Activated CD4-positive, CD25-positive, alpha-beta regulatory T cell treated with anti-CD3 and anti-CD28 coated beads, Interleukin-2, amount 50 U/mL, for 16 hours (primary cell): ENCODE results near the gene PFKFB2.

Experiments
- DNase-seq: peaks from one replicate; pipeline ENCODE4 v3.0.0-alpha.2; 2020; ENCODE audit warnings: low read depth, low spot score

The PFKFB2 gene

DNA sequence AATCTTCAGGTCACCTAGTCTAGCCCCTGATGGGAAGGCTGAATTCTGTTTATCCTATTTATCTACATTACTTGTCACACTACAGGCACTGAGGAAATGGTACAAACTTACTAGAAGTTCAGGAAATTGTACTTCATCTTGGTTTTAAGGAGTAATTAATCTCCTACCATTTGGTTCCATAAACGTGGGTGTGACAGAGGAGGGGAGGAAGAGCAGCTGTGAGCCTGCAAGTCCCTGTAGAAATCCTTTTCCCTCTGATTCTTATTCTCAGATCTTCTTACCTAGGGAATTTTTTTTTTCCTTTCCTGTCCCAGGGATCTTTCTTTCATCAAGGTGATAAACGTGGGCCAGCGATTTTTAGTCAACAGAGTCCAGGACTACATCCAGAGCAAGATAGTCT is 14.1 kb downstream of the PFKFB2 start:
- no peak for DNase-seq

- DNase-seq: no peak
Observed at GRCh38 chr1:207067665-207068064, 14.6 kb downstream of the PFKFB2 start.

DNA sequence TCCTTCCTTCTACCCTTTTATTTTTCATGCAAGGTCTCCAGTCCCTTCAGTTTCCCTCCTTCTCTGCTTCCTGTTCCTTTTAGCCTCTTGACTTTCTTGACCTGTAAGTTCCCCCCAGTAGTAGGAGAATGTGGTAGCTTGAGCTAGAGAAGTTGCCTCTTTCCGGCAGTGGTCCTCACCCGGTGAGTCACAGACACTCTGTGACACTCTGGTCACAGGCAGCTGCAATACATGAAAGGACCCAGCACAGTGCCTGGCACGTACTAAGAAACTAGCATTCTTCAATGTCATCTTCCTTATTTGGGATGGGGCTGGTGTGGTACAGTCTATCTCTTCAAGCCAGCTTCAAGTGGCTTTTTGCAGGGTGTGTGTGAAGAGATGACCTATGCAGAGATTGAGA is 16.0 kb downstream of the PFKFB2 start:
- DNase-seq: no peak

- no peak for DNase-seq
Observed at GRCh38 chr1:207069858-207070506, 16.9 kb downstream of the PFKFB2 start.

DNA sequence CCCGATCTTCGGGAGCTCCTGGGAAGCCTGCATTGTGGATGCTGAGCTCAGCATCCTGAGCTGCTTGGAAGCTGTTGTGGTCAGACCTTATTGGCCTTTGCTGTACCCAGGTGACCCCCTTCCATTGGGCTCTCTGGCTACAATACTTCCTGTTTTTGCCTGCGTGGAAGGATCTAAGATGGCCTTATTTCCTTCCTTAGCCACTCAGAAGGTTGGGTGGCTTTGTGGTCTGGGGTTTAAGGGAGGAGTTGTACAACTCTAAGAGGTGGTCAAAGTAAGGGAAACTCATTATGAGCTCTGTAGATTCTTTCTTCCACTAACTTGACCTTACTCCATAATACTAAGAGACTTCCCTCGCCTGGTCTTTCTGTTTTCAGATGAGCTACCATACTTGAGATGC is 17.7 kb downstream of the PFKFB2 start:
- DNase-seq: no peak

- DNase-seq: no peak
Observed at GRCh38 chr1:207071426-207071825, 18.4 kb downstream of the PFKFB2 start.

DNA sequence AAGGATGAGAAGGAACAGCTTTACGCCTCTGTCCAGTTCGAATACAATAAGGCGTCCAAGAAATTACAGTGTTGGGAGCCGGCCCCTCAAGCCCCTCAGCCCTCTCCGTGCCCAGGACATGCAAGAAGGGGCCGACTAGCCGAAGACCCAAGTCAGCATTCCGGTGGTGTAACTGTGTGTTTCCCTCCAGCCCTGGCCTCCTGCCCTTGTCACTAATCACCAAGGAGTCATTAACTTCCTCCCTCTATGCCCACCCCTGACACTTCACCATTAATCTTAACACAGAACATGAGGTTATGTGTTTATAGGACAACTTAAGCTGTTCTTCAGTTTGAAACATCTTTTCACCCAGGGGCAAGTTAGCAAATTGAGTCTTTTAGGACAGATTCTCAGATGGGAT is 19.2 kb downstream of the PFKFB2 start:
- DNase-seq: no peak

DNA sequence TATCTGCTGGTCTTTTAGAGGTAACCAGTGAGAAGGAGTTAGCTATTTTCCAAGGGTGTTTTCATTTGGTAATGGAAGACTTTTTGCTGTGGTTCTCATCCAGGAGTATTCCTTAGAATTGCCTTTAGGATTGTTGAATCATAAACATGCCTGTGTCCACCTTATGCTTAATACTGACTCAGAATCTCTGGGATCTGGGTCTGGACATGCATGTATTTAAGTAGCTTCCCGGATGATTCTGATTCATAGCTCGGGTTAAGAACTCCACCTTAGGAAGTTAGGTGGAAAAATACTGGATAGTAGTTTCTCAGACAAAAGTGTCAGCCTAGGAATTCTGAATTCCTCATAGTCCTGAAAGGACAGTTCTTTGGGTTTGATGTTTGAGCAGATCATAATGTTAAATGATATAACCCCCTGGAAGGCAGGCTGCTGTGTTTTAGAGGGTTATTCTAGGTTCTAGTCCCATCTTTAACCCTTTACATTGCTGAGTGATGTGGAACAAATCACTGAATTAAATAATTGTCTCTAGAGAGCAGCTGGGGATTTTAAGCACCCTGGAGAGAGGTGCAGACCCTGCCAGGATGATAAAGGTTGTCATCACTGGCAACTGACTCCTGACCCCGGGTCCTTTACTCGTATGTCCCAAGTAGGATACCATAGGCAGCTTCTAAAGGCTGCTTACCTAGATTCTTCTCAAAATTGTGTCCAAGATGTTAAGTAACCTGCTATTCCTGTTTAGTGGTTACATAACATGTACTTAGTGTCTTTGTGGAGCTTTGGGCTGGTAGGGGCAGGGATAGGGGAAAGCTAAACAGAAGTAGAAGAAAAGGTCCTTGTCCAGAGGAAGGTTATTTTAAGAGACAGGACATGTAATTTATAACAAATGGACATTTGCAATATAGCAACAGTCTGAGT is 21.1 kb downstream of the PFKFB2 start:
- no peak for DNase-seq

DNA sequence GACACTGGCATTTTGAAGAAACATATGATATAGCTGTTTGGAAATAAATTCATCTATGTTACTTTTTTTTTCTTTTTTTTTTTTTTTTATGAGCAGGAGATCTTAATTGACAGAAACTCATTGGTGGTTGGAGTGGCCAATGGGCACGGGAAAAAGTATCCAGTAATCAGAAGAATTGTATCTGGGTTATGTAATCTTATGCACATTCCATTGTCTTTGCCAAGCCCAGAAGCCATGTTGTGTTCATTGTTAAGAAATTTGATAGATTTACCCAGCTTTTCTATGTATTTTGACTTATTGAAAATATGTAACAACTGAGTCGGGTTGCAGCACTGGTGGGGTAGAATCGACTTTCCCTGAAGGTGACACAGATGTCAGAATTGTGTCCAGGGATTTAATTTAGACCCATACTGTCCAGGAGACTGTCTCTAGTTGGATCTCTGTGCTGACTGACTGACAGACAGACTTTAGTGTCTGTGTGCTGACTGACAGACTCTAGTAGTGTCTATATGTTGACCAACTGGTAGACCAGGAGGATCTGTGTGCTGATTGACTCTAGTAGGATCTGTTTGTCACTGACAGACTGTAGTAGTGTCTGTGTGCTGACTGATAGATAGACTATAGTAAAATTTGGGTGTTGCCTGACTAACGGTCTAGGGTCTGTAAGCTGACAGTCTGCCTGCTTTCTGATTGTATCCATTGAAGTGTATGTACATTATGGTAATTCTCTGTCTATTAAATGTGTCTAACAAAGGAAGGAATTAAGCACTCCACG is 23.3 kb downstream of the PFKFB2 start:
- no peak for DNase-seq

GRCh38 chr1:207077012-207077411 is 23.9 kb downstream of the PFKFB2 start:
- no peak for DNase-seq

- peak; percentile 28 for DNase-seq
Observed at GRCh38 chr1:207077470-207078377, 24.6 kb downstream of the PFKFB2 start.

DNA sequence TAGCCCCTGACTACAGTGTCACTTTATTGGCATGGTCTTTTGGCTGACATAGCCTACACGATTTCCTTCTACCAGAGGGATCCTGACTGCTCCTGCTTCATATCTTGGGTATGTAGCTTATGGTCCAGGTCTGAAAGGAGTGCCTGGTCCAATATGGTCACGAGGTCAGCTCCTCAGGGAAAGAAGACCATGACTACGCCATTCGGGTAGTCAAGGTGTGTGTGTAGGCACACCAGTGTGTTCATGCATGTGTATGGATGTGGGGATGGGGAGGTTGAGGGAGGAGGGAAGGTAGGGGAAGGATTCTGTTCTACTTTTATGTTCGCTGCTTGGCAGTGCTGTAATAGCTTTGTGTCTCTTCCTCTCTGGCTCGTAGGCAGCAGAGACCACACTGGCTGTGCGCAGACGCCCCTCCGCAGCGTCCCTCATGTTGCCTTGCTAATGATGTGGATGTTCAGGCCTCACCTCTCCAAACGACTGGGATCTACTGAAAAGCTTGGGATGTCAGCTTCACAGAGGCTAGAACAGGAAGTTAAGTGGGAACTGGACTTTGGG is 25.6 kb downstream of the PFKFB2 start:
- DNase-seq: no peak

DNA sequence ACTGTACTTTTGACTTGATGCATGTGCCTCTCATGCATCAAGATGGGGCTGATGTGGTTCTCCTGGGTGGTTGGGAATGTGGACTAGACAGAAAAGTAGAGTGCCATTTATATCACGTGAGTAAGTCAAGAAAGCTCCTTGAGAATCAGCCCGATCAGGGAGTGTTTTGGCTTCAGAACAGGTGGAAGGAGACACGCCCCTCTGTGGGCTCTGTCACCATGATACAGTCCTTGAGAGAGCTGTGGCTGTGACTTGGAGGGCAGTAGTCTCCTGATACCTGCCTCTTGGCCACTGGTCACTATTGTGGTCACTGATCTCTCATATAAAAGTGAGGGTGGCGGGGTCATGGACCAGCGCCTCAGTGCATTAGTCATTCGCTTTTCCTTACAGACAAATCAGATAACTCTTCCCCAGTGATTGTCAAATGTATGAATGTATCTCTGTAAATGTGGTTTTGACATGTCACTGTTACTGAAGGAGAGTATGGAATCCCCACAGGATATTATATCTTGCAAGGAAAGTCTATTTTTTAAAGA is 26.7 kb downstream of the PFKFB2 start:
- no peak for DNase-seq

GRCh38 chr1:207081088-207081487 is 28.0 kb downstream of the PFKFB2 start:
- DNase-seq: no peak

GRCh38 chr1:207081806-207082205 is 28.7 kb downstream of the PFKFB2 start:
- DNase-seq: no peak

- no peak for DNase-seq
Observed at GRCh38 chr1:207084232-207084631, 31.2 kb downstream of the PFKFB2 start.

GRCh38 chr1:207084701-207085180 is 31.7 kb downstream of the PFKFB2 start:
- DNase-seq: peak; percentile 23

DNA sequence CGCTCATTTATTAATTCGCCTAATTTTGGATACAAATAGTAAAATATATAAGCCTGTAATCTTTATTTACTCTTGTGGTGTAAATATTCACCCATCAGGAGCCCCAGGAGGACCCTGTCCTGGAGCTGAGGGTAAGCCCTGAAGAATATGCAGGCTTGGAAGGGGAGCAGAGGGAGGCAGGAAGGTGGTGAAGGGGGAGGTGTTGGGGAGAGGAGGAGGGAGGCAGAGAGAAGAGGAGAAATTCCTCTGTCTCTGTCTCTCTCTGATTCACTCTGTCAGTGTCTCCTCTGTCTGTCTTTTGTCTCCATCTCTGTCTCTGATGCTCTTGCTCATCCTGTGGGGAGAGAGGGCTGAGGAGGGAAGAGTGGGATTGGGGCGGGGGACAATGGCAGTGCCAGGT is 32.8 kb downstream of the PFKFB2 start:
- no peak for DNase-seq

DNA sequence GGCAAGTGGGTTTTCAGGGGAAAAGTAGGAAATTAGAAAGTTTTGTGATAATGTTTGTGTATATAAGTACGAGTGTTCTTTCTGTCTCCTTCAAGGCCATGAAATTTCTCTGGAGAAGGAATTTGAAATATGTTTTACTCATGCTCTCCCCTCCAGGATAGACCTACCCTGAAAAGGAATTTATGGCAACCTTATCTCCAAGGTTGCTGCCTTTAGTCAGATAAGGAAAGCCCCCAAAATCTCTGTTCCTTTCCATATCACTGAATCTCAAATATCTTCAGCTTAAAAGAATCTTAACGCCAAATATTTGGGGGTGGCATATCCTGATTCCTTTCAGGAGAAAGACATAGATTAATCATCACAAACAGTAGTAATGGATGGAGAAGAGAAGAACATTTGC is 35.1 kb downstream of the PFKFB2 start:
- DNase-seq: no peak
